ENCODE results near the gene BICRA. TPM values are rescaled to one million over a fixed set of nuclear protein-coding genes. Genes with fewer than 3 reads are reported as not detected.

Gene BICRA
- total and polyA plus RNA-seq, 9 of the 15 experiments (the other 6 are each of a cell fraction or from before 2014, with no cell fraction given), result 0.01 to 8.8 (median 1.2) TPM

- TF ChIP-seq, protein P1, sequence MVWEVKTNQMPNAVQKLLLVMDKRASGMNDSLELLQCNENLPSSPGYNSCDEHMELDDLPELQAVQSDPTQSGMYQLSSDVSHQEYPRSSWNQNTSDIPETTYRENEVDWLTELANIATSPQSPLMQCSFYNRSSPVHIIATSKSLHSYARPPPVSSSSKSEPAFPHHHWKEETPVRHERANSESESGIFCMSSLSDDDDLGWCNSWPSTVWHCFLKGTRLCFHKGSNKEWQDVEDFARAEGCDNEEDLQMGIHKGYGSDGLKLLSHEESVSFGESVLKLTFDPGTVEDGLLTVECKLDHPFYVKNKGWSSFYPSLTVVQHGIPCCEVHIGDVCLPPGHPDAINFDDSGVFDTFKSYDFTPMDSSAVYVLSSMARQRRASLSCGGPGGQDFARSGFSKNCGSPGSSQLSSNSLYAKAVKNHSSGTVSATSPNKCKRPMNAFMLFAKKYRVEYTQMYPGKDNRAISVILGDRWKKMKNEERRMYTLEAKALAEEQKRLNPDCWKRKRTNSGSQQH (CRISPR knock-in tag; IDR thresholded peaks at IDR 0.05), result peak; percentile 88
- TF ChIP-seq SMARCE1 (IDR thresholded peaks at IDR 0.05), result peak; percentile 61; the same call in 1 of the 2 replicates
- peak; percentile 7; the same call in 1 of the 2 replicates for TF ChIP-seq CBFA2T3 (IDR thresholded peaks at IDR 0.05)
- TF ChIP-seq HDAC1 (IDR thresholded peaks at IDR 0.05), result peak in 1 of 2 experiments; percentile 68; a peak in 1 of 4 replicates
- no peak for TF ChIP-seq PHTF2 (CRISPR knock-in tag; IDR thresholded peaks at IDR 0.05)
- peak; percentile 5; the same call in 1 of the 2 replicates for TF ChIP-seq JUND (IDR thresholded peaks at IDR 0.05; ENCODE audit: borderline replicate concordance, low read depth, low read length)
- TF ChIP-seq JUND (tag; IDR thresholded peaks at IDR 0.05; ENCODE audit: borderline replicate concordance, low read depth, low read length), result no peak
- TF ChIP-seq CEBPG (CRISPR knock-in tag; IDR thresholded peaks at IDR 0.05), result peak; percentile 88
- TF ChIP-seq CEBPG (tag; conservative IDR thresholded peaks at IDR 0.05 in 1 of 2, IDR thresholded peaks at IDR 0.05 in 1 of 2), result peak in 1 of 2 experiments; percentile 84; a peak in 2 of 4 replicates
- TF ChIP-seq, protein P2, sequence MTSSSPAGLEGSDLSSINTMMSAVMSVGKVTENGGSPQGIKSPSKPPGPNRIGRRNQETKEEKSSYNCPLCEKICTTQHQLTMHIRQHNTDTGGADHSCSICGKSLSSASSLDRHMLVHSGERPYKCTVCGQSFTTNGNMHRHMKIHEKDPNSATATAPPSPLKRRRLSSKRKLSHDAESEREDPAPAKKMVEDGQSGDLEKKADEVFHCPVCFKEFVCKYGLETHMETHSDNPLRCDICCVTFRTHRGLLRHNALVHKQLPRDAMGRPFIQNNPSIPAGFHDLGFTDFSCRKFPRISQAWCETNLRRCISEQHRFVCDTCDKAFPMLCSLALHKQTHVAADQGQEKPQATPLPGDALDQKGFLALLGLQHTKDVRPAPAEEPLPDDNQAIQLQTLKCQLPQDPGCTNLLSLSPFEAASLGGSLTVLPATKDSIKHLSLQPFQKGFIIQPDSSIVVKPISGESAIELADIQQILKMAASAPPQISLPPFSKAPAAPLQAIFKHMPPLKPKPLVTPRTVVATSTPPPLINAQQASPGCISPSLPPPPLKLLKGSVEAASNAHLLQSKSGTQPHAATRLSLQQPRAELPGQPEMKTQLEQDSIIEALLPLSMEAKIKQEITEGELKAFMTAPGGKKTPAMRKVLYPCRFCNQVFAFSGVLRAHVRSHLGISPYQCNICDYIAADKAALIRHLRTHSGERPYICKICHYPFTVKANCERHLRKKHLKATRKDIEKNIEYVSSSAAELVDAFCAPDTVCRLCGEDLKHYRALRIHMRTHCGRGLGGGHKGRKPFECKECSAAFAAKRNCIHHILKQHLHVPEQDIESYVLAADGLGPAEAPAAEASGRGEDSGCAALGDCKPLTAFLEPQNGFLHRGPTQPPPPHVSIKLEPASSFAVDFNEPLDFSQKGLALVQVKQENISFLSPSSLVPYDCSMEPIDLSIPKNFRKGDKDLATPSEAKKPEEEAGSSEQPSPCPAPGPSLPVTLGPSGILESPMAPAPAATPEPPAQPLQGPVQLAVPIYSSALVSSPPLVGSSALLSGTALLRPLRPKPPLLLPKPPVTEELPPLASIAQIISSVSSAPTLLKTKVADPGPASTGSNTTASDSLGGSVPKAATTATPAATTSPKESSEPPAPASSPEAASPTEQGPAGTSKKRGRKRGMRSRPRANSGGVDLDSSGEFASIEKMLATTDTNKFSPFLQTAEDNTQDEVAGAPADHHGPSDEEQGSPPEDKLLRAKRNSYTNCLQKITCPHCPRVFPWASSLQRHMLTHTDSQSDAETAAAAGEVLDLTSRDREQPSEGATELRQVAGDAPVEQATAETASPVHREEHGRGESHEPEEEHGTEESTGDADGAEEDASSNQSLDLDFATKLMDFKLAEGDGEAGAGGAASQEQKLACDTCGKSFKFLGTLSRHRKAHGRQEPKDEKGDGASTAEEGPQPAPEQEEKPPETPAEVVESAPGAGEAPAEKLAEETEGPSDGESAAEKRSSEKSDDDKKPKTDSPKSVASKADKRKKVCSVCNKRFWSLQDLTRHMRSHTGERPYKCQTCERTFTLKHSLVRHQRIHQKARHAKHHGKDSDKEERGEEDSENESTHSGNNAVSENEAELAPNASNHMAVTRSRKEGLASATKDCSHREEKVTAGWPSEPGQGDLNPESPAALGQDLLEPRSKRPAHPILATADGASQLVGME (CRISPR knock-in tag; IDR thresholded peaks at IDR 0.05), result no peak
- TF ChIP-seq CEBPB (tag; IDR thresholded peaks at IDR 0.05), result peak; percentile 74
- peak; percentile 88; the same call in 1 of the 2 replicates for TF ChIP-seq MTA1 (IDR thresholded peaks at IDR 0.05; ENCODE audit: borderline replicate concordance)
- TF ChIP-seq PRPF4 (IDR thresholded peaks at IDR 0.05; ENCODE audit: insufficient read depth, low read depth, low read length, poor library complexity, severe bottlenecking), result no peak
- no peak for TF ChIP-seq POLR2AphosphoS5 (IDR thresholded peaks at IDR 0.05; ENCODE audit: control insufficient read depth, insufficient read depth, low read depth, low read length)
- 0 out of 2 replicates have a peak, but pooled peaks have one; percentile 75 for TF ChIP-seq THRB (CRISPR knock-in tag; conservative IDR thresholded peaks at IDR 0.05)
- TF ChIP-seq RBM22 (IDR thresholded peaks at IDR 0.05; ENCODE audit: low read depth, low read length, poor library complexity, severe bottlenecking), result no peak
- TF ChIP-seq, protein P3, sequence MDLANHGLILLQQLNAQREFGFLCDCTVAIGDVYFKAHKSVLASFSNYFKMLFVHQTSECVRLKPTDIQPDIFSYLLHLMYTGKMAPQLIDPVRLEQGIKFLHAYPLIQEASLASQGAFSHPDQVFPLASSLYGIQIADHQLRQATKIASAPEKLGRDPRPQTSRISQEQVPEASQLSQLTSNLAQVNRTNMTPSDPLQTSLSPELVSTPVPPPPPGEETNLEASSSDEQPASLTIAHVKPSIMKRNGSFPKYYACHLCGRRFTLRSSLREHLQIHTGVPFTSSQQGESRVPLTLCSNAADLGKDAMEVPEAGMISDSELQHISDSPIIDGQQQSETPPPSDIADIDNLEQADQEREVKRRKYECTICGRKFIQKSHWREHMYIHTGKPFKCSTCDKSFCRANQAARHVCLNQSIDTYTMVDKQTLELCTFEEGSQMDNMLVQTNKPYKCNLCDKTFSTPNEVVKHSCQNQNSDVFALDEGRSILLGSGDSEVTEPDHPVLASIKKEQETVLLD (IDR thresholded peaks at IDR 0.05), result 0 out of 2 replicates have a peak, but pooled peaks have one; percentile 43
- TF ChIP-seq SMAD4 (CRISPR knock-in tag; conservative IDR thresholded peaks at IDR 0.05), result peak; percentile 47; the same call in 1 of the 2 replicates
- TF ChIP-seq ATF7 (IDR thresholded peaks at IDR 0.05), result peak; percentile 47
These were observed 117.5 kb downstream of the BICRA start (continued) for GRCh38 chr19:47726467-47726866.

Measured in K562 (cell line).